Activated naive CD4-positive, alpha-beta T cell treated with anti-CD3 and anti-CD28 coated beads for 36 hours (primary cell): Measurements from ENCODE around the gene EEF1AKMT2. TPM values are rescaled to one million over a fixed set of nuclear protein-coding genes. Genes with fewer than 3 reads are reported as not detected.
"Not testable (repeated sequence)": the region's sequence is repeated elsewhere in the genome, so short reads cannot be mapped to it uniquely, and the experiment has no call there.

ENCODE experiments used
- CTCF ChIA-PET: fragments of 350-600 bp; sonication (Branson Sonifier 250); formaldehyde crosslinking; loops from one replicate; lab custom pipeline; 2021; ENCODE audit warnings: antibody characterized with exemption; lab: Charles Lee
- DNase-seq: peaks from one replicate; pipeline ENCODE4 v3.0.0-alpha.2; 2020
- H3K27ac Mint-ChIP-seq: one replicate; pipeline ENCODE4 v1.8.0; 2021; ENCODE audit warnings: mild to moderate bottlenecking, mixed read lengths
- H3K27me3 Mint-ChIP-seq: one replicate; pipeline ENCODE4 v1.8.0; 2021; ENCODE audit warnings: low read depth, mixed read lengths
- H3K36me3 Mint-ChIP-seq: one replicate; pipeline ENCODE4 v1.8.0; 2021; ENCODE audit warnings: low read depth, mixed read lengths
- H3K4me1 Mint-ChIP-seq: one replicate; pipeline ENCODE4 v1.8.0; 2021; ENCODE audit warnings: low read depth, mixed read lengths
- H3K4me3 Mint-ChIP-seq: one replicate; pipeline ENCODE4 v1.8.0; 2021; ENCODE audit warnings: mild to moderate bottlenecking, moderate library complexity, mixed read lengths
- H3K9me3 Mint-ChIP-seq: one replicate; pipeline ENCODE4 v1.8.0; 2021; ENCODE audit warnings: mixed read lengths
- intact Hi-C: fragments of 100-400 bp; cut with micrococcal nuclease; formaldehyde crosslinking; loops from one replicate; pipeline ENCODE4 v1.15.1; 2023
- total RNA-seq, 2 experiments: library from RNA; stranded (reverse); gene quantifications; one replicate each; pipeline ENCODE4 v1.2.3, GENCODE V29; 2021

EEF1AKMT2 gene
- total RNA-seq, 2 experiments from 2014 or later, result 22.5 to 25.5 TPM

DNA sequence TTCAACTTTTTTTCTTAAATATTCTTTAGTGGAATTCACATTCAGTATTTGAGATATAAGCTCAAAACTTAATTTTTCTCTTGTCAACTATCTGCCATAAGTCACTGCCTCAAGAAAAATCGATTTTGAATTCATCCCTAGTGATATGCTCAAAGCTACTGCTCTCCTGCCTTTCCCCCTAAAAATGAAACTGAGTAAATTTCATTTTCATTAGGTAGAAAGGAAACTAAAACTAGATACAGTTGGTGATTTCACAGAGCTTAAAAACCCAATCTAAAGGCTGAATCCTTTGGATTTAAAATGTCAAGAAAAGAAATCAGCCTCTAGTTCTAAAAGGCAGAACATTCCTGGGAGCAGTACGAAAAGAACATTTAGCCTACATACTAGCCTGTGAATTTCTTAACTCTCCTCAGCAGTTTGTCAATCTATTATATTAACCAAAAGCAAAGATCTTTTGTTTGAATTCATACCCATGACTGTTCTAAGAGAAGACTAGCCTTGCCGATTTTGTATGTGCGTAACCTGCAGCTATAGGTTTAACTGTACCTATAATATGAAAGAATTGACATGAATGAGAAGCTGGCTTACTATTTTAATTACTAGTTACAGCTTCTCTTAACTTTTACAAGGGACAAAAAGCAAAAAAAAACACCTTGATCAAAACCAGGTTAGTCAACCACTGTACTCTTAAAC is 42.6 kb downstream of the EEF1AKMT2 start:
- H3K4me3 Mint-ChIP-seq, result no peak overlapping the region
- no peak for DNase-seq
- peaks cover 18% of the 10 kb centered on the region for H3K4me1 Mint-ChIP-seq
- CTCF ChIA-PET, result interaction anchor here (0.6 to 3.9 kb wide), 9 partner anchors 8 to 419 kb away, joined by 3 to 18 read pairs (median 6); no protein-coding TSS in a partner anchor
- H3K27ac Mint-ChIP-seq, result peak overlapping the region; percentile 75
- no peaks in the 10 kb centered on the region for H3K9me3 Mint-ChIP-seq
- no peaks in the 10 kb centered on the region for H3K27me3 Mint-ChIP-seq
- intact Hi-C loops, result no loop called here
- peaks cover 5% of the 10 kb centered on the region for H3K36me3 Mint-ChIP-seq

DNA sequence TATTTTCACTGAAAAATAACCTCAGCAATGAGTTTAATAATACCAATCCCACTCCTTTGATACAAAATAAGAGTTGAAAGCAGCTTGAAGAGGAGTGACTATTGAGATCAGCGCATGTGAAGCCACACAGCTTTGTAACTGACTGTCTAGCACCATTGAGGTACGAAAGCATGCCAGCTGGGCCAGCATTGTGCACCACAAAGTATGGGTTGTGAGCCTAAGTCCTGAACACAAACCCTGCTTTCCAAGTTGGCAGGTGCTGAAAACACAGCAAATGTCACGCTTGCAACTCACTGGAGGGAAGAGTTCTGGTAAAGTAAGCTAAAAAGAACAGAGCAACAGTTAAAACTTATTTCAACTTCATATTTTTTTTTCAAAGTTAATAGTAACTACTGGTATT is 43.5 kb downstream of the EEF1AKMT2 start:
- no peak overlapping the region for H3K4me3 Mint-ChIP-seq
- DNase-seq, result peak; percentile 33
- no peaks in the 10 kb centered on the region for H3K9me3 Mint-ChIP-seq
- H3K27me3 Mint-ChIP-seq, result no peaks in the 10 kb centered on the region
- no peak overlapping the region for H3K27ac Mint-ChIP-seq
- CTCF ChIA-PET, result interaction anchor here (0.7 to 3.9 kb wide), 8 partner anchors 29 to 220 kb away, joined by 3 to 18 read pairs (median 6); no protein-coding TSS in a partner anchor
- intact Hi-C loops, result no loop called here
- H3K4me1 Mint-ChIP-seq, result peaks cover 18% of the 10 kb centered on the region
- peaks cover 6% of the 10 kb centered on the region for H3K36me3 Mint-ChIP-seq

DNA sequence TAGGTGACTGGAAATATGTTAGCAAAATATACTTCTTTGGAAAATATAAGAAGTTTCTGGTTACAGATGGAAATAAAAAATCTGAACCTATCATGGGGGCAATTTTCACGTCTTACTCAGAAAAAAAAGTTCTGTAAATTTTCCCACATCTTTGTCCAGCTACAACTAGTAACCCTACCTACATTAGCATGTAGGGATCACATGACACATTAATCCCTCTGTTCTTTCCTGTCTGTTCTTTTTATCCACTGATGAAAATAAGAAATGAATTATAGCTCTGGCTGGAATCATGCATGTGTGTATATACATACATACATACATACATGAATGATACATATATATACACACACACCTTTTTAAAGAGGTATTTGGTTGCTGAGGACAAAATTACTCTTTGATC is 43.9 kb downstream of the EEF1AKMT2 start:
- no peaks in the 10 kb centered on the region for H3K9me3 Mint-ChIP-seq
- H3K4me1 Mint-ChIP-seq, result peaks cover 20% of the 10 kb centered on the region
- no peak overlapping the region for H3K4me3 Mint-ChIP-seq
- H3K36me3 Mint-ChIP-seq, result peaks cover 6% of the 10 kb centered on the region
- H3K27me3 Mint-ChIP-seq, result no peaks in the 10 kb centered on the region
- DNase-seq, result no peak
- CTCF ChIA-PET, result interaction anchor here (1.0 to 3.9 kb wide), 7 partner anchors 29 to 217 kb away, joined by 3 to 20 read pairs (median 6); no protein-coding TSS in a partner anchor
- no peak overlapping the region for H3K27ac Mint-ChIP-seq
- intact Hi-C loops, result no loop called here

DNA sequence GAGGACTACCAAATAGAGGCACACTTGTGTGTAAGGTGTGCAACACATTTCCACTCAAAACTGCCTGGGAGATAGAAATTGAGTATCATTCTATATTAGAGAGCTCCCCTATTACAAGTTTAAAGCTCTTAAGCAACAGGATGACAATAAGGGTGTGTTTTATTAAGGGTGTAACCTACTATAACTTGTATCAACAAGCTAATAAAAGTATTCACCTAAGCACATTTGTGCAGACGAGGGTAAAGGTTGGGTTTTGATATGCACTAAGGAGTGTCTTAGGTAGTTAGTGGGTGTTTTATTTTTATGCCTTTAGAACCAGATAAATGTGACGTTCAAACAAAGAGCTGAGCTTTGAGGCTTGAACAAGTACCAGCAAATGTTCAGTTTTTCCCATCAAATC is 44.7 kb downstream of the EEF1AKMT2 start:
- H3K9me3 Mint-ChIP-seq, result no peaks in the 10 kb centered on the region
- intact Hi-C loops, result no loop called here
- H3K4me3 Mint-ChIP-seq, result no peak overlapping the region
- no peak overlapping the region for H3K27ac Mint-ChIP-seq
- CTCF ChIA-PET, result interaction anchor here (0.6 to 3.9 kb wide), 12 partner anchors 9 to 217 kb away, joined by 3 to 20 read pairs (median 6); no protein-coding TSS in a partner anchor
- H3K27me3 Mint-ChIP-seq, result no peaks in the 10 kb centered on the region
- peaks cover 6% of the 10 kb centered on the region for H3K36me3 Mint-ChIP-seq
- no peak for DNase-seq
- peaks cover 26% of the 10 kb centered on the region for H3K4me1 Mint-ChIP-seq

DNA sequence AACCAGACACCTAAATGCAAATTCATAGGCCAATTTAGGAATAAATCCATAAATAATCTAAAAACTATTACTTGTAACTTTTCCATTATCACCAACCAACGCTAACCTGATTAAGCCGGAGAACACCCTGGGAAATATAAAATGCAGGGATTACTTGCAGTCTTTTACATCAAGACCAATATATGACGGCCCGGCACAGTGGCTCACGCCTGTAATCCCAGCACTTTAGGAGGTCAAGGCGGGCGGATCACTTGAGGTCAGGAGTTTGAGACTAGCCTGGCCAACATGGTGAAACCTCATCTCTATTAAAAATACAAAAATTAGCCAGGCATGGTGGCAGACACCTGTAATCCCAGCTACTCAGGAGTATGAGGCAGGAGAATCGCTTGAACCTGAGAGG is 45.2 kb downstream of the EEF1AKMT2 start:
- intact Hi-C loops, H3K9me3 Mint-ChIP-seq, H3K27me3 Mint-ChIP-seq, DNase-seq, H3K4me3 Mint-ChIP-seq, H3K27ac Mint-ChIP-seq, H3K36me3 Mint-ChIP-seq: not testable (repeated sequence)
- peaks cover 32% of the 10 kb centered on the region for H3K4me1 Mint-ChIP-seq
- CTCF ChIA-PET, result interaction anchor here (0.7 to 3.9 kb wide), 13 partner anchors 10 to 216 kb away, joined by 3 to 20 read pairs (median 8); no protein-coding TSS in a partner anchor

DNA sequence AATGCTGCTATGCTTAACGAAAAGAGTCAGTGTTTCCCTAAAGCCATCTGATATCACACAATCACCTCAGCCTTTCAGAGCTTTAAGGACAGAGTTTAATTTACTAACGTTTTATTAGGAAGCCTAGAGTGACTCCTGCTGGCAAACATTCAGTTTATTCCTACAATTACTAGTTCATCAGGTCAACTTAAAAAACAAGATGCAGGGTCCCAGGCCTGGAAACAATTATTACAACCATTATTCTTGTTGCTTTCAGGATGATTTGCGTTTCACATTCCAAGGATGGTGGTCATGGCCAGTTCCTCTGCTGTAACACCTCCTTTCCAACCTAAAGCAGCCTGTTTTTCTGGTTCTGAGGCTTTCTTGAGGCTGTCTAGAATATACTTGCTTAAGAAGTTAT is 46.0 kb downstream of the EEF1AKMT2 start:
- intact Hi-C loops, result loop anchor here (1.0 kb wide), 1 partner anchor 215 kb away; no protein-coding TSS in a partner anchor
- peaks cover 40% of the 10 kb centered on the region for H3K4me1 Mint-ChIP-seq
- peaks cover 3% of the 10 kb centered on the region for H3K36me3 Mint-ChIP-seq
- H3K4me3 Mint-ChIP-seq, result no peak overlapping the region
- no peaks in the 10 kb centered on the region for H3K9me3 Mint-ChIP-seq
- no peak overlapping the region for H3K27ac Mint-ChIP-seq
- CTCF ChIA-PET, result interaction anchor here (0.6 to 3.9 kb wide), 15 partner anchors 11 to 252 kb away, joined by 3 to 20 read pairs (median 6); no protein-coding TSS in a partner anchor
- no peak for DNase-seq
- no peaks in the 10 kb centered on the region for H3K27me3 Mint-ChIP-seq

DNA sequence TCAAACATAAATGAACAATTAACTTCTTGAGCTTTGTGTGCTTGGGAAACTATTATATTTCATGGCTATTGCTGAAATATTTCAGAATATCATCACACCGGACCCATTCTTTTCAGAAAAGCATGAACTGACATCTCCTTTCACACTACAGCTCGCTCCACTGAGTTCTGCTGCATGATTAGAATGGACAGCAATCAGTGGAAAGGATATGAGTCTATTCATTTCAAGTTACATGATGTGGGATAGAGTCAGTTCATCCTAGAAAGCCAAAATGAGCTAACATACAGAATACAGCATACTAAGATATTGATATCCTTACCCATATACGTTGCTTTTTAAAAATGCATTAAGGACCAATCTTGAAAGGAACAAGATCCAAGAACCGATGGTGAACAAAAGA is 46.4 kb downstream of the EEF1AKMT2 start:
- Mint-ChIP-seq H3K4me1 (peaks cover 44% of the 10 kb centered on the region), H3K9me3 (no peaks in the 10 kb centered on the region), H3K27ac (no peak overlapping the region), H3K27me3 (no peaks in the 10 kb centered on the region), H3K36me3 (peaks cover 3% of the 10 kb centered on the region), H3K4me3 (no peak overlapping the region)
- intact Hi-C loops, result loop anchor here (1.0 kb wide), 1 partner anchor 215 kb away; no protein-coding TSS in a partner anchor
- CTCF ChIA-PET, result interaction anchor here (0.6 to 3.9 kb wide), 13 partner anchors 11 to 215 kb away, joined by 3 to 20 read pairs (median 7); no protein-coding TSS in a partner anchor
- DNase-seq, result no peak

DNA sequence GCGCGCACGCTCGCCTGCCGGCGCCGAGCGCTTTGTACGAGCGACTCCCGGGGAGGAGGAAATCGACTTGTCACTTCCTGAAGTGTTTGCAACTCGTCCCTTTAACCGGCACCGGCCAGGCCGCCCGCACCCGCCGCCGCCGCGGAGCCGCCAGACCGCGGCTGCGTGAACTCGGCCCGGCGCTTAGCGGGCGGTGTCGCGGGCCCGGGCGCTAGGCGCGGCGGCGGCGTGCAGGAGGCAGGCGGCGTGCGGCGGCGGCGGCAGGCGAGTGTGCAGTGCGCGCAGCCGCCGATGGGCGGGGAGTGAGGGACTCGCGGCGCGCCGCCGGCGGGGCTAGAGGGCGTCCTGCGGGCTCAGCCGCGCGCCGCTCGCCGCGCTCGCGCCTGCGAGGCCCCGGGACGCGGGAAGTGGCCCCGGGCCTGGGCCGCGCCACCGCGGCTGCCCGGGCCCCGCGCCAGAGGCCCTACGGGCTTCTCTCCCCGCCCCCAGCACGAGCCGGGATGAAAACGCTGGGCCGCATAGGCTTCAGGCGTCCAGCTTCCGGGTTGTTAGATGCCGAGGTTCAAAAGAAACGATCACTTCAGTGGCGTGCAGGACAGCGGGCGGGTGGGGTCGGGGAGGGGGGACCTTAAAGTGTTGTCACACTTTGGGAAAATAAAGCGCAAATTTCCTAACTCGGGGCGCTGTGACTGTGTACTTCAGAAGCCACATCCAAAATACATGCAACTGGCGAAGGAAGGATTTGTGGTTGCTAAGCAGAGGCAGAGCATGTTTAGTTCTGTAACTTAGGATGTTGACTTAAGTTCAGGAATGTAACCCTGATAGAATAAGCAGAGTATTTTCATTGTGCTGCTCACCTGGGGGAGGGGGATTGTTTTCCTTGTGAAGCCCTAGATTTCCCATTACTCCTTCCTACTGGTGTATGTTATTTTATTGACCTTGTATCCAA is 47.3 kb downstream of the EEF1AKMT2 start, which contains the start of gene FAM53B:
Gene FAM53B, minus strand, starts transcription at position 277 of the 949 bp plus-strand sequence. CDS start 37,665 bp downstream, outside the sequence.
- peak; percentile 74 for DNase-seq
- H3K36me3 Mint-ChIP-seq, result peaks cover 1% of the 10 kb centered on the region
- intact Hi-C loops, result loop anchor here (1.0 to 5.0 kb wide), 5 partner anchors 47 to 747 kb away; partner anchors contain the start of genes ABRAXAS2, EEF1AKMT2 and LHPP
- peaks cover 50% of the 10 kb centered on the region for H3K4me1 Mint-ChIP-seq
- CTCF ChIA-PET, result interaction anchor here (0.6 to 3.9 kb wide), 9 partner anchors 12 to 214 kb away, joined by 3 to 20 read pairs (median 8); no protein-coding TSS in a partner anchor
- H3K27ac Mint-ChIP-seq, result no peak within 1 kb of the TSS
- H3K9me3 Mint-ChIP-seq, result no peaks in the 10 kb centered on the region
- H3K4me3 Mint-ChIP-seq, result peak within 1 kb of the TSS; percentile 90
- H3K27me3 Mint-ChIP-seq, result peaks cover 2% of the 10 kb centered on the region

DNA sequence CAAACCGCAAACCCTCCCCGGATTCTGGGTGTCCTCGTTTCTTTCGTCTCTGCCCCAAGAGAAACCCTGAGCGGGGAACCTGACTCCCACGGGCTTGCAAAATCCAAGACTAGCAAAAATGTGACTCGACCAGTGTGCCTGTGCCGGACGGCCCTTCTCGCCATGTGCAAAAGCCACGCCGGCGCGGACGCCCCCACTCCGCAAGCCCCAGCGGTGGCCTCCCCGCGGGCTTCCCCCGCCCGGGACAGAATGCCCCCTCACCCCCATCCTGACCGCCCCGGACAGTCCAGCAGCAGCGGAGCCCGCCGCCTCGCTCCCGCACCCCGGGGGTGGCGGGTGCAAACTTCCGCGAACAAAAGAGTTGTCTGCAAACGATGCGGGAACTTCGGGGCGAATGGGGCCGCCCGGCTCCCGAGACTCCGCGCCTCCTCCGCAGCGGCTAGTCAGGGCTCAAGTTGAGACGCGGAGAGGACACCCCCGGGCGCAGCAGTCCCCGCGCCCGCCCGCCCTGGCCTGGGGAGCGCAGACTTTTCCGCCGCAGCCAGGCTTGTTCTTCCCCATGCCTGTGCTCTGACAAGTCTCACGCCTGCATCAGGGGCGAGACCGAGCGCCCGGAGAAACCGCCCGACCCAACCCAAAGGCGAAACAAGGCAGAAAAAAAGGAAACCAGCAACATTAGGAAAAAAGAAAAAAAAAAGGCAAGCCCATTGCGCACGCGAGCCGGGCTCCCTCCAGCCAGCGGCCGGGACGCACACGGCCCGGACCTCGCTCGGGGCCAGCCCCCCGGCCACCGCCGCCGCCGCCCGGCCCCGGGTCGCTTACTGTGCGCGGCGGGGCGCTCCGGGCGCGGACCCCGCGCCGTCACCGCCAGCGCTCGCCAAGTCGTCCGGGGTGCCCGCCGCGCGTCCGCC is 48.2 kb downstream of the EEF1AKMT2 start:
- Mint-ChIP-seq H3K9me3 (no peaks in the 10 kb centered on the region), H3K27me3 (peaks cover 2% of the 10 kb centered on the region), H3K36me3 (peaks cover 1% of the 10 kb centered on the region), H3K4me1 (peaks cover 54% of the 10 kb centered on the region), H3K27ac (no peak overlapping the region), H3K4me3 (peak overlapping the region; percentile 90)
- intact Hi-C loops, result loop anchor here (1.0 to 5.0 kb wide), 5 partner anchors 48 to 746 kb away; partner anchors contain the start of genes ABRAXAS2, EEF1AKMT2 and LHPP
- CTCF ChIA-PET, result interaction anchor here (0.7 to 5.2 kb wide), 5 partner anchors 22 to 204 kb away, joined by 3 to 138 read pairs (median 32); no protein-coding TSS in a partner anchor
- peak; percentile 38 for DNase-seq

DNA sequence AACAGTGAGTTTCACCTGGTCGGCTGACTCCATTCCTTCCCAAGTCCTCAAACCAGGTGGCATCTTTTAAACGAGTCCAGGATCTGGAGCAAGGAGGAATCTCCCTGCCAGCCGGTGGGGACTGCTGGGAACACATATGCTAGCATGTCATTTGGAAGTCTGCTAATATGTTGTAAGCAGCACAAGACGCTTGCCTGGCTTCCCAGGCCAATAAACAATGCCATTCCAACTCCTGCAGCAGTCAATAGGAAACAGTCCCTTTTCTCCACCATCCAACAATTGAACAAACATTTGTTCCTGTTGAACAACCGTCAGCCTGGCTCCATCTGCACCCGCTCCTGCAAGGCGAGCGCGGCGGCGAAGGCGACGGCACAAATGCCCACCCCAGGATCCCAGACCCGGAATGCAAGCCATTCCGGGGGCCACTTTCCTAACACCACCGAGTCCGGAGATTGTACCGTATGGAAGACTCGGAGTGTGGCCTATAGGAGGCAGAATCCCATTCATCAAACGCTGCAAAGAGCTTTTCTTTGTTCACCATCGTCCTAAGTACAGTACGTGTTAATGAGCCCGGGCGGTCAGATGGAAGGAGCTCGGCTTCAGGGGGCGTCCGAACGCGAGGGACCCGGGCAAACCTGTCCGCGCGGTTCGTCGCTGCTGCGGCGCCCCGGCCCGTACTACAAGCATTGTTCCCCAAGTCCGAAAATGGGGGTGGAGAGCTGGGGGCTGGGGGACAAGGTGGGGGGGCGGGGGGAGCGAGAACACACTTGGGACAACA is 49.1 kb downstream of the EEF1AKMT2 start:
- Mint-ChIP-seq H3K4me1 (peaks cover 60% of the 10 kb centered on the region), H3K36me3 (peaks cover 1% of the 10 kb centered on the region), H3K27ac (no peak overlapping the region), H3K9me3 (no peaks in the 10 kb centered on the region), H3K27me3 (peaks cover 2% of the 10 kb centered on the region), H3K4me3 (peak overlapping the region; percentile 90)
- CTCF ChIA-PET, result interaction anchor here (0.7 to 5.2 kb wide), 16 partner anchors 10 to 208 kb away, joined by 3 to 138 read pairs (median 18); no protein-coding TSS in a partner anchor
- DNase-seq, result no peak
- intact Hi-C loops, result loop anchor here (2.0 to 5.0 kb wide), 3 partner anchors 174 to 745 kb away; partner anchors contain the start of gene LHPP
